PC-3 (cell line): ENCODE data around the gene AMPD3. TPM values are rescaled to one million over a fixed set of nuclear protein-coding genes. Genes with fewer than 3 reads are reported as not detected.

Experiments
- ATAC-seq: fragments of 200-7000 bp; cut with Tn5 transposase; 2 replicates; pipeline ENCODE4 v1.9.1; 2020; ENCODE audit warnings: mild to moderate bottlenecking, moderate library complexity
- BruUV-seq: library from RNA; stranded (reverse); fragments of 400-500 nt; replicated peaks from 2 replicates; lab custom pipeline; 2021; lab: Mats Ljungman, UMichigan
- CTCF ChIA-PET: fragments of 300-600 bp; sonication (Branson Sonifier 250); formaldehyde crosslinking; loops from one replicate; lab custom pipeline; 2022; ENCODE audit warnings: antibody characterized with exemption; lab: Charles Lee
- POLR2A ChIA-PET: fragments of 300-600 bp; sonication (Branson Sonifier 250); formaldehyde crosslinking; loops from one replicate; lab custom pipeline; 2022; ENCODE audit warnings: antibody characterized with exemption; ENCODE audit not compliant: unreplicated experiment; lab: Charles Lee
- DNase-seq: peaks from one replicate; pipeline ENCODE4 v3.0.0-alpha.2; 2015
- H2AFZ ChIP-seq: fragments of 300-600 bp; sonication (generic); 2 replicates; pipeline ENCODE4 v1.6.0; 2016; ENCODE audit warnings: antibody characterized with exemption, low read length
- H3F3A ChIP-seq: fragments of 300-600 bp; sonication (generic); one replicate; pipeline ENCODE4 v1.6.0; 2017; ENCODE audit warnings: antibody characterized with exemption, low read length, control low read depth, mild to moderate bottlenecking; ENCODE audit not compliant: unreplicated experiment
- H3K27ac ChIP-seq: fragments of 300-600 bp; sonication (generic); 2 replicates; pipeline ENCODE4 v1.5.1; 2016; ENCODE audit warnings: mild to moderate bottlenecking, low read length
- H3K27me3 ChIP-seq: fragments of 300-600 bp; sonication (generic); 2 replicates; pipeline ENCODE4 v1.6.1; 2016; ENCODE audit warnings: low read length, mixed read lengths
- H3K36me3 ChIP-seq: fragments of 300-600 bp; sonication (generic); 2 replicates; pipeline ENCODE4 v1.6.1; 2016; ENCODE audit warnings: low read depth, mixed run types, low read length, mixed read lengths
- H3K4me1 ChIP-seq: fragments of 300-600 bp; sonication (generic); 2 replicates; pipeline ENCODE4 v1.5.1; 2016; ENCODE audit warnings: low read length; ENCODE audit not compliant: insufficient read depth
- H3K4me2 ChIP-seq: fragments of 300-600 bp; sonication (generic); 2 replicates; pipeline ENCODE4 v1.6.0; 2016; ENCODE audit warnings: low read length
- H3K4me3 ChIP-seq: fragments of 300-600 bp; sonication (generic); 2 replicates; pipeline ENCODE4 v1.5.1; 2016; ENCODE audit warnings: mild to moderate bottlenecking, low read length, mixed read lengths
- H3K79me2 ChIP-seq: fragments of 300-600 bp; sonication (generic); 2 replicates; pipeline ENCODE4 v1.6.1; 2017; ENCODE audit warnings: low read length, mixed read lengths
- H3K9ac ChIP-seq: fragments of 300-600 bp; sonication (generic); 2 replicates; pipeline ENCODE4 v1.6.0; 2016; ENCODE audit warnings: mild to moderate bottlenecking, low read length
- H3K9me2 ChIP-seq: fragments of 300-600 bp; sonication (generic); replicated peaks from 2 replicates; pipeline ENCODE4 v1.6.1; 2016; ENCODE audit warnings: mixed run types, low read length, mixed read lengths
- H3K9me3 ChIP-seq: fragments of 300-600 bp; sonication (generic); 2 replicates; pipeline ENCODE4 v1.6.1; 2016; ENCODE audit warnings: low read length, mixed read lengths
- H4K20me1 ChIP-seq: fragments of 300-600 bp; sonication (generic); 2 replicates; pipeline ENCODE4 v1.6.1; 2016; ENCODE audit warnings: low read length, mixed read lengths
- EZH2 ChIP-seq: fragments of 300-600 bp; sonication (generic); IDR thresholded peaks from one replicate; pipeline ENCODE4 v1.6.1; 2017; ENCODE audit warnings: antibody characterized with exemption, mild to moderate bottlenecking, low read length; ENCODE audit not compliant: unreplicated experiment
- EZH2phosphoT487 ChIP-seq: fragments of 300-600 bp; sonication (generic); IDR thresholded peaks from 2 replicates; pipeline ENCODE4 v1.6.1; 2018; ENCODE audit warnings: mild to moderate bottlenecking, antibody characterized with exemption, low read length, borderline replicate concordance
- intact Hi-C: fragments of 100-400 bp; cut with micrococcal nuclease; formaldehyde crosslinking; loops from 2 replicates; pipeline ENCODE4 v1.9.0; 2023
- total RNA-seq: library from RNA; depleted of rRNA; stranded (reverse); fragments of >200 nt; gene quantifications from 2 replicates; pipeline ENCODE4 v1.2.3, GENCODE V29; 2014
- TF ChIP-seq, protein P1 (sequence below): fragments of 300-600 bp; sonication (generic); conservative IDR thresholded peaks from 2 replicates; pipeline ENCODE4 v1.5.1; 2017; ENCODE audit warnings: antibody characterized with exemption, low read depth, mild to moderate bottlenecking, low read length

AMPD3 gene
- total RNA-seq, 1 experiment from 2014 or later: 11.8 TPM

DNA sequence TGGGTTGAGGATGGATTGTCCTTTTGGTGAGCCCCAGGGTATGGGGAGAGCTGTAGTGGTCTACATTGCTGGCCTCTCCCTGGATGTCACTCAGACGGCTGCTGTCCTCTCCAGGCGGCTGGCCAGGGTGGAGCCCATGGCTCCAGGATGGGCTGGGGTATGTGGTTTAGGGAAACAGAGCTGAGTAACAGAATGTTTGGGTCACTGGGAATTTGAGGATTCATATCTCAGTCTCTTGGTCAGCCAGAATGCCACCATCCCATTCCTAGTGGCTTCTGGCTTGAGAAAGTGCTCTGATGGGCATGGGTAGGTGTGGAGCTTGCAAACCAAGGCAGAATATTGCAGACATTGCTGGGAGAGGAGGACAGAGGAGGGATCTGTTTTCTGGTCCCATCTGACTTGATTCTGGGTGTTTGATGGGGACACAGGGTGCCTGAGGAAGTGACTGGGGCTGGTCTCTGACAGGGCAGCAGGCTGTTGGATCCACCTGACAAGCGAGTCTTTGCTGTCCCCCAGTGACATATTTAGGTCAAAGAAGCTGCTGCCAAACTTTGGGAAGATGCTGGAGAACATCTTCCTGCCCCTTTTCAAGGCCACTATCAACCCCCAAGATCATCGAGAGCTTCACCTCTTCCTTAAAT lies 41.4 kb downstream of the AMPD3 start:
- no peaks in the 10 kb centered on the region for H3K9me3 ChIP-seq
- BruUV-seq: no TSS peak
- peaks cover 2% of the 10 kb centered on the region for H3K4me1 ChIP-seq
- H3K79me2 ChIP-seq: no peaks in the 10 kb centered on the region
- CTCF ChIA-PET: no interaction called here
- H2AFZ ChIP-seq: no peak overlapping the region
- intact Hi-C loops: no loop called here
- H3K27ac ChIP-seq: no peak overlapping the region
- POLR2A ChIA-PET: no interaction called here
- no peak for ATAC-seq
- no peak for DNase-seq
- TF ChIP-seq EZH2phosphoT487: no peak
- no peak for TF ChIP-seq EZH2
- TF ChIP-seq, protein P1, sequence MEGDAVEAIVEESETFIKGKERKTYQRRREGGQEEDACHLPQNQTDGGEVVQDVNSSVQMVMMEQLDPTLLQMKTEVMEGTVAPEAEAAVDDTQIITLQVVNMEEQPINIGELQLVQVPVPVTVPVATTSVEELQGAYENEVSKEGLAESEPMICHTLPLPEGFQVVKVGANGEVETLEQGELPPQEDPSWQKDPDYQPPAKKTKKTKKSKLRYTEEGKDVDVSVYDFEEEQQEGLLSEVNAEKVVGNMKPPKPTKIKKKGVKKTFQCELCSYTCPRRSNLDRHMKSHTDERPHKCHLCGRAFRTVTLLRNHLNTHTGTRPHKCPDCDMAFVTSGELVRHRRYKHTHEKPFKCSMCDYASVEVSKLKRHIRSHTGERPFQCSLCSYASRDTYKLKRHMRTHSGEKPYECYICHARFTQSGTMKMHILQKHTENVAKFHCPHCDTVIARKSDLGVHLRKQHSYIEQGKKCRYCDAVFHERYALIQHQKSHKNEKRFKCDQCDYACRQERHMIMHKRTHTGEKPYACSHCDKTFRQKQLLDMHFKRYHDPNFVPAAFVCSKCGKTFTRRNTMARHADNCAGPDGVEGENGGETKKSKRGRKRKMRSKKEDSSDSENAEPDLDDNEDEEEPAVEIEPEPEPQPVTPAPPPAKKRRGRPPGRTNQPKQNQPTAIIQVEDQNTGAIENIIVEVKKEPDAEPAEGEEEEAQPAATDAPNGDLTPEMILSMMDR: no peak
- peaks cover 9% of the 10 kb centered on the region for H3K36me3 ChIP-seq
- H4K20me1 ChIP-seq: no peaks in the 10 kb centered on the region
- H3F3A ChIP-seq: no peaks in the 10 kb centered on the region
- H3K4me3 ChIP-seq: no peak overlapping the region
- no peaks in the 10 kb centered on the region for H3K27me3 ChIP-seq
- H3K4me2 ChIP-seq: no peak overlapping the region
- H3K9me2 ChIP-seq: no peaks in the 10 kb centered on the region
- H3K9ac ChIP-seq: no peak overlapping the region

DNA sequence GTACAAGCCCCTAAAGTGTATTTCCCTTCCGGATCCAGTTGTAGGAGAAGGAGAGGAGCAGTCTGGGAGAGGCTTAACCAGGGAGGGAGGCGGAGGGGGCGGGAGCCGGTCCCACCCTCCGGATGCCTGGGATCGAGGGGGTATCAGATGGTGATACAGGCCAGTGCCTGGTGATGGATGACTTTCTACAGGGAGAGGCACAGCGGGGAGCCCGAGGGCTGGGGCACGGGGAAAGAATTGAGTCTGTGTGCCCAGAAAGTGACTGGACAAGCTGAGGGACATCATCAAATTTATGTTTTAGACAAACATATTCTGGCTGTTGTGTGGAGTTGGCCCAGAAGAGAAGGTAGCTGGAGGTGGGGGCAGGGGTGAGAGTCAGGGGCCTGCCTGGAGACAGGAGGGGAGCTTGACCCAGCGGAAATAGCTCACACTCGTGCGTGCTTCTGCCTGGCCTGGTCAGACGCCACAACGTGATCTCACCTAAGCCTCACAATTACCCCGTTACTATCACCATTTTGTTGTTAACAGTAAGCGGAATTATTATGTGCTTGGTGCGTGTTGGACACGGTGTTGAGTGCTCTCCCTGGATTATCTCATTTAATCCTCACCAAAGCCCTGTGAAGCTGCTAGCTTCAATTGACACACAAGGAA lies 42.4 kb downstream of the AMPD3 start:
- ChIA-PET POLR2A (no interaction called here), CTCF (no interaction called here)
- TF ChIP-seq EZH2 (no peak), EZH2phosphoT487 (no peak)
- TF ChIP-seq, protein P1: no peak
- no peak overlapping the region for H2AFZ ChIP-seq
- no peak overlapping the region for H3K27ac ChIP-seq
- H3K4me1 ChIP-seq: no peaks in the 10 kb centered on the region
- no peak for ATAC-seq
- H3K79me2 ChIP-seq: no peaks in the 10 kb centered on the region
- no peaks in the 10 kb centered on the region for H3F3A ChIP-seq
- H3K27me3 ChIP-seq: no peaks in the 10 kb centered on the region
- H3K9me2 ChIP-seq: no peaks in the 10 kb centered on the region
- no TSS peak for BruUV-seq
- H3K4me3 ChIP-seq: no peak overlapping the region
- no peak overlapping the region for H3K4me2 ChIP-seq
- no peak overlapping the region for H3K9ac ChIP-seq
- DNase-seq: no peak
- peaks cover 9% of the 10 kb centered on the region for H3K36me3 ChIP-seq
- H3K9me3 ChIP-seq: no peaks in the 10 kb centered on the region
- intact Hi-C loops: no loop called here
- no peaks in the 10 kb centered on the region for H4K20me1 ChIP-seq

DNA sequence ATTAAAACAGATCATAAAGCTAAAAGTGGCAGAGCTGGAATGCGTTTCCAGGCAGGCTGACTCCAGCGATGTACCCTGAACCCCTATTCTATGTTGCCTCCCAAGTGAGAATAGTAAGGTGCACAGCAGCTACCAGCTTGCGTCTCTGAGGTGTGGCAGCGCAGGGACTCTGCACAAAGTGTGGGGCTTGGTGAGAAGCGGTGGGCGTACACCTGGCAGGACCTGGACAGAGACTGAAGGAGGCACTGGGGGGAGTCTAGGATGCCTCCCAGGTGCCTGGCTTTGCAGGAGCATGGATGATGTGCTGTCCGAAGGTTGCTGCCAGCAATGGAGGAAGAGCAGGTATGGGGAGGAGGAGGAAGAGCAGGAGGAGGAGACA lies 42.9 kb downstream of the AMPD3 start:
- Histone ChIP-seq H3K79me2 (no peaks in the 10 kb centered on the region), H3K4me3 (no peak overlapping the region)

More for the DNA sequence above, 42.9 kb downstream of the AMPD3 start:
- Histone ChIP-seq H3K4me1 (no peaks in the 10 kb centered on the region), H2AFZ (no peak overlapping the region), H4K20me1 (no peaks in the 10 kb centered on the region), H3K4me2 (no peak overlapping the region), H3K9ac (no peak overlapping the region), H3K36me3 (peaks cover 9% of the 10 kb centered on the region), H3F3A (no peaks in the 10 kb centered on the region), H3K27me3 (no peaks in the 10 kb centered on the region), H3K9me2 (no peaks in the 10 kb centered on the region), H3K9me3 (no peaks in the 10 kb centered on the region), H3K27ac (no peak overlapping the region)
- ChIA-PET CTCF (no interaction called here), POLR2A (no interaction called here)
- intact Hi-C loops: no loop called here
- TF ChIP-seq, protein P1: no peak
- TF ChIP-seq EZH2phosphoT487: no peak
- no peak for TF ChIP-seq EZH2
- DNase-seq (no peak), ATAC-seq (no peak)
- BruUV-seq: no TSS peak
